ENCODE data around the gene PSMA5. TPM values are rescaled to one million over a fixed set of nuclear protein-coding genes. Genes with fewer than 3 reads are reported as not detected.

The PSMA5 gene
- total and polyA plus RNA-seq, 7 experiments from 2014 or later = 38.3 to 203 (median 76.4) TPM

GRCh38 chr1:109392037-109392787 lies 34.0 kb downstream of the PSMA5 start:
- CTCF ChIA-PET = interaction anchor here (2.1 kb wide), 1 partner anchor 110 kb away, joined by 4 read pairs; the partner anchor contains the start of gene PSRC1
- no peak overlapping the region for H3K27ac ChIP-seq (ENCODE audit: low read depth, low read length)

GRCh38 chr1:109391626-109392025 lies 34.6 kb downstream of the PSMA5 start:
- intact Hi-C loops (cut with micrococcal nuclease) = loop anchor here in 1 of 2 donors (5.0 kb wide), 1 partner anchor 34 kb away; no protein-coding TSS in a partner anchor
- no peak overlapping the region for H3K4me3 ChIP-seq (ENCODE audit: low read length)
- POLR2A ChIA-PET = no interaction called here
- no peak overlapping the region for H3K4me3 Mint-ChIP-seq
- no peaks in the 10 kb centered on the region for H3K9me3 ChIP-seq (ENCODE audit: control insufficient read depth in 2 of 3, low read length in 3 of 3)
- peaks cover 0 to 1% (median 0%) of the 10 kb centered on the region in 11 donors for H3K9me3 Mint-ChIP-seq
- peaks cover 49 to 71% (median 62%) of the 10 kb centered on the region in 5 donors for H3K27me3 Mint-ChIP-seq
- no peak for DNase-seq
- H3K27ac ChIP-seq (ENCODE audit: low read depth, low read length) = no peak overlapping the region
- H3K4me1 Mint-ChIP-seq = peaks cover 0 to 33% (median 7%) of the 10 kb centered on the region in 7 donors
- H3K4me1 ChIP-seq (ENCODE audit: control insufficient read depth in 2 of 2, insufficient read depth in 2 of 2, low read length in 2 of 2) = peaks cover 0 to 1% of the 10 kb centered on the region in 2 donors
- H3K36me3 ChIP-seq (ENCODE audit: control insufficient read depth in 2 of 3, insufficient read depth in 3 of 3, low read length in 3 of 3) = no peaks in the 10 kb centered on the region
- peaks cover 0 to 2% (median 0%) of the 10 kb centered on the region in 5 donors for H3K36me3 Mint-ChIP-seq
- CTCF ChIA-PET = interaction anchor here (2.1 kb wide), 1 partner anchor 109 kb away, joined by 4 read pairs; the partner anchor contains the start of gene PSRC1
- H3K27ac Mint-ChIP-seq = no peak overlapping the region
- ATAC-seq = no peak
- H3K27me3 ChIP-seq (ENCODE audit: control insufficient read depth in 2 of 2, insufficient read depth in 2 of 2, low read length in 2 of 2) = peaks cover 0 to 13% of the 10 kb centered on the region in 2 donors

More at GRCh38 chr1:109392037-109392787, 34.0 kb downstream of the PSMA5 start:
- Histone ChIP-seq H3K4me3 (ENCODE audit: low read length) (no peak overlapping the region), H3K9me3 (ENCODE audit: control insufficient read depth in 2 of 3, low read length in 3 of 3) (no peaks in the 10 kb centered on the region), H3K36me3 (ENCODE audit: control insufficient read depth in 2 of 3, insufficient read depth in 3 of 3, low read length in 3 of 3) (no peaks in the 10 kb centered on the region), H3K4me1 (ENCODE audit: control insufficient read depth in 2 of 2, insufficient read depth in 2 of 2, low read length in 2 of 2) (peaks cover 0 to 6% of the 10 kb centered on the region in 2 donors), H3K27me3 (ENCODE audit: control insufficient read depth in 2 of 2, insufficient read depth in 2 of 2, low read length in 2 of 2) (peaks cover 0 to 18% of the 10 kb centered on the region in 2 donors)
- intact Hi-C loops (cut with micrococcal nuclease) = loop anchor here in 1 of 2 donors (5.0 kb wide), 1 partner anchor 35 kb away; no protein-coding TSS in a partner anchor
- no peak overlapping the region for H3K27ac Mint-ChIP-seq
- peaks cover 0 to 3% (median 0%) of the 10 kb centered on the region in 11 donors for H3K9me3 Mint-ChIP-seq
- no peak for DNase-seq
- no peak overlapping the region for H3K4me3 Mint-ChIP-seq
- H3K27me3 Mint-ChIP-seq = peaks cover 55 to 77% (median 65%) of the 10 kb centered on the region in 5 donors
- no peak for ATAC-seq
- peaks cover 0 to 2% (median 0%) of the 10 kb centered on the region in 5 donors for H3K36me3 Mint-ChIP-seq
- H3K4me1 Mint-ChIP-seq = peaks cover 0 to 37% (median 13%) of the 10 kb centered on the region in 7 donors
- POLR2A ChIA-PET = no interaction called here

- POLR2A ChIA-PET = no interaction called here
- no peak overlapping the region for H3K27ac ChIP-seq (ENCODE audit: low read depth, low read length)
- CTCF ChIA-PET = interaction anchor here (2.1 kb wide), 1 partner anchor 109 kb away, joined by 4 read pairs; the partner anchor contains the start of gene PSRC1
- H3K9me3 Mint-ChIP-seq = peaks cover 0 to 1% (median 0%) of the 10 kb centered on the region in 11 donors
- no peaks in the 10 kb centered on the region for H3K36me3 ChIP-seq (ENCODE audit: control insufficient read depth in 2 of 3, insufficient read depth in 3 of 3, low read length in 3 of 3)
- no peak overlapping the region for H3K4me3 ChIP-seq (ENCODE audit: low read length)
- ATAC-seq (no peak), DNase-seq (no peak)
- no peak overlapping the region for H3K4me3 Mint-ChIP-seq
- peaks cover 0 to 31% (median 4%) of the 10 kb centered on the region in 7 donors for H3K4me1 Mint-ChIP-seq
- H3K27me3 Mint-ChIP-seq = peaks cover 44 to 67% (median 59%) of the 10 kb centered on the region in 5 donors
- H3K36me3 Mint-ChIP-seq = peaks cover 0 to 2% (median 0%) of the 10 kb centered on the region in 5 donors
- intact Hi-C loops (cut with micrococcal nuclease) = loop anchor here in 1 of 2 donors (5.0 kb wide), 1 partner anchor 34 kb away; no protein-coding TSS in a partner anchor
- no peaks in the 10 kb centered on the region for H3K4me1 ChIP-seq (ENCODE audit: control insufficient read depth in 2 of 2, insufficient read depth in 2 of 2, low read length in 2 of 2)
- H3K27me3 ChIP-seq (ENCODE audit: control insufficient read depth in 2 of 2, insufficient read depth in 2 of 2, low read length in 2 of 2) = peaks cover 0 to 8% of the 10 kb centered on the region in 2 donors
- H3K9me3 ChIP-seq (ENCODE audit: control insufficient read depth in 2 of 3, low read length in 3 of 3) = no peaks in the 10 kb centered on the region
- H3K27ac Mint-ChIP-seq = no peak overlapping the region
These were observed 35.1 kb downstream of the PSMA5 start for GRCh38 chr1:109391157-109391556.

- H3K4me1 ChIP-seq (ENCODE audit: control insufficient read depth in 2 of 2, insufficient read depth in 2 of 2, low read length in 2 of 2) = no peaks in the 10 kb centered on the region
- H3K4me3 Mint-ChIP-seq = no peak overlapping the region
- ChIA-PET POLR2A (no interaction called here), CTCF (no interaction called here)
- no peak overlapping the region for H3K27ac ChIP-seq (ENCODE audit: low read depth, low read length)
- no peaks in the 10 kb centered on the region for H3K9me3 ChIP-seq (ENCODE audit: control insufficient read depth in 2 of 3, low read length in 3 of 3)
- peaks cover 0 to 4% of the 10 kb centered on the region in 2 donors for H3K27me3 ChIP-seq (ENCODE audit: control insufficient read depth in 2 of 2, insufficient read depth in 2 of 2, low read length in 2 of 2)
- intact Hi-C loops (cut with micrococcal nuclease) = loop anchor here in 1 of 2 donors (5.0 kb wide), 1 partner anchor 32 kb away; no protein-coding TSS in a partner anchor
- H3K4me3 ChIP-seq (ENCODE audit: low read length) = no peak overlapping the region
- ATAC-seq = peak; percentile 20
- DNase-seq = no peak
- no peaks in the 10 kb centered on the region for H3K36me3 ChIP-seq (ENCODE audit: control insufficient read depth in 2 of 3, insufficient read depth in 3 of 3, low read length in 3 of 3)
- no peaks in the 10 kb centered on the region for H3K36me3 Mint-ChIP-seq
- H3K4me1 Mint-ChIP-seq = peaks cover 0 to 29% (median 0%) of the 10 kb centered on the region in 7 donors
- H3K9me3 Mint-ChIP-seq = peaks cover 0 to 1% (median 0%) of the 10 kb centered on the region in 11 donors
- peaks cover 31 to 54% (median 46%) of the 10 kb centered on the region in 5 donors for H3K27me3 Mint-ChIP-seq
- H3K27ac Mint-ChIP-seq = no peak overlapping the region
These were observed 36.5 kb downstream of the PSMA5 start for GRCh38 chr1:109389638-109390341.

- peaks cover 0 to 29% (median 0%) of the 10 kb centered on the region in 7 donors for H3K4me1 Mint-ChIP-seq
- intact Hi-C loops (cut with micrococcal nuclease) = no loop called here
- no peak overlapping the region for H3K27ac ChIP-seq (ENCODE audit: low read depth, low read length)
These were observed 37.2 kb downstream of the PSMA5 start for GRCh38 chr1:109388884-109389637.

GRCh38 chr1:109388208-109388711 lies 38.0 kb downstream of the PSMA5 start:
- no peak overlapping the region for H3K4me3 ChIP-seq (ENCODE audit: low read length)
- no peaks in the 10 kb centered on the region for H3K27me3 ChIP-seq (ENCODE audit: control insufficient read depth in 2 of 2, insufficient read depth in 2 of 2, low read length in 2 of 2)
- POLR2A ChIA-PET = no interaction called here
- no peak overlapping the region for H3K27ac Mint-ChIP-seq
- DNase-seq (no peak), ATAC-seq (no peak)
- intact Hi-C loops (cut with micrococcal nuclease) = no loop called here
- H3K9me3 Mint-ChIP-seq = peaks cover 0 to 1% (median 0%) of the 10 kb centered on the region in 11 donors
- no peak overlapping the region for H3K27ac ChIP-seq (ENCODE audit: low read depth, low read length)
- H3K36me3 Mint-ChIP-seq = no peaks in the 10 kb centered on the region
- H3K4me3 Mint-ChIP-seq = no peak overlapping the region
- no peaks in the 10 kb centered on the region for H3K4me1 ChIP-seq (ENCODE audit: control insufficient read depth in 2 of 2, insufficient read depth in 2 of 2, low read length in 2 of 2)
- H3K36me3 ChIP-seq (ENCODE audit: control insufficient read depth in 2 of 3, insufficient read depth in 3 of 3, low read length in 3 of 3) = no peaks in the 10 kb centered on the region
- no peaks in the 10 kb centered on the region for H3K9me3 ChIP-seq (ENCODE audit: control insufficient read depth in 2 of 3, low read length in 3 of 3)
- H3K4me1 Mint-ChIP-seq = peaks cover 0 to 26% (median 0%) of the 10 kb centered on the region in 7 donors
- CTCF ChIA-PET = no interaction called here
- peaks cover 23 to 39% (median 37%) of the 10 kb centered on the region in 5 donors for H3K27me3 Mint-ChIP-seq

More at GRCh38 chr1:109388884-109389637, 37.2 kb downstream of the PSMA5 start:
- H3K36me3 Mint-ChIP-seq = no peaks in the 10 kb centered on the region
- Histone ChIP-seq H3K9me3 (ENCODE audit: control insufficient read depth in 2 of 3, low read length in 3 of 3) (no peaks in the 10 kb centered on the region), H3K36me3 (ENCODE audit: control insufficient read depth in 2 of 3, insufficient read depth in 3 of 3, low read length in 3 of 3) (no peaks in the 10 kb centered on the region), H3K4me3 (ENCODE audit: low read length) (no peak overlapping the region), H3K27me3 (ENCODE audit: control insufficient read depth in 2 of 2, insufficient read depth in 2 of 2, low read length in 2 of 2) (no peaks in the 10 kb centered on the region), H3K4me1 (ENCODE audit: control insufficient read depth in 2 of 2, insufficient read depth in 2 of 2, low read length in 2 of 2) (no peaks in the 10 kb centered on the region)
- DNase-seq = no peak
- H3K27me3 Mint-ChIP-seq = peaks cover 27 to 47% (median 40%) of the 10 kb centered on the region in 5 donors
- peaks cover 0 to 1% (median 0%) of the 10 kb centered on the region in 11 donors for H3K9me3 Mint-ChIP-seq
- H3K4me3 Mint-ChIP-seq = no peak overlapping the region
- no peak overlapping the region for H3K27ac Mint-ChIP-seq
- POLR2A ChIA-PET = no interaction called here
- no peak for ATAC-seq
- CTCF ChIA-PET = no interaction called here

Data from naive thymus-derived CD4-positive, alpha-beta T cell (primary cell).